ENCODE measurements around the gene ZNF408. TPM values are rescaled to one million over a fixed set of nuclear protein-coding genes. Genes with fewer than 3 reads are reported as not detected.

The ZNF408 gene
- total RNA-seq, 4 donors from 2014 or later = 0.88 to 10.5 (median 8.0) TPM

GRCh38 chr11:46738887-46739286 is 38.1 kb downstream of the ZNF408 start:
- Histone ChIP-seq H3K9me3 (no peaks in the 10 kb centered on the region), H3K27ac (no peak overlapping the region), H3K27me3 (no peaks in the 10 kb centered on the region), H3K4me3 (no peak overlapping the region), H3K36me3 (no peaks in the 10 kb centered on the region), H3K4me1 (no peaks in the 10 kb centered on the region)
- intact Hi-C loops (cut with DNase I; ENCODE audit: low total_unique reads) = no loop called here
- TF ChIP-seq POLR2A (IDR thresholded peaks at IDR 0.05) = no peak
- no peak for TF ChIP-seq CTCF (IDR thresholded peaks at IDR 0.05)
- DNase-seq = no peak

- Histone ChIP-seq H3K4me3 (no peak overlapping the region), H3K9me3 (no peaks in the 10 kb centered on the region), H3K27ac (no peak overlapping the region), H3K27me3 (no peaks in the 10 kb centered on the region), H3K36me3 (no peaks in the 10 kb centered on the region), H3K4me1 (no peaks in the 10 kb centered on the region)
- no peak for TF ChIP-seq POLR2A (IDR thresholded peaks at IDR 0.05)
- no peak for TF ChIP-seq CTCF (IDR thresholded peaks at IDR 0.05)
- DNase-seq = no peak
- intact Hi-C loops (cut with DNase I; ENCODE audit: low total_unique reads) = no loop called here
Measured at GRCh38 chr11:46741600-46742484, 41.0 kb downstream of the ZNF408 start.

- H3K4me1 ChIP-seq = no peaks in the 10 kb centered on the region
- no peaks in the 10 kb centered on the region for H3K27me3 ChIP-seq
- no peak overlapping the region for H3K4me3 ChIP-seq
- peak overlapping the region in 1 of 2 donors; percentile 52 for H3K27ac ChIP-seq
- intact Hi-C loops (cut with DNase I; ENCODE audit: low total_unique reads) = no loop called here
- H3K9me3 ChIP-seq = no peaks in the 10 kb centered on the region
- no peaks in the 10 kb centered on the region for H3K36me3 ChIP-seq
- TF ChIP-seq POLR2A (IDR thresholded peaks at IDR 0.05) = no peak
- no peak for TF ChIP-seq CTCF (IDR thresholded peaks at IDR 0.05)
- DNase-seq = no peak
Measured at GRCh38 chr11:46743043-46743442, 42.2 kb downstream of the ZNF408 start.

- DNase-seq = no peak
Measured at GRCh38 chr11:46743693-46744339, 43.0 kb downstream of the ZNF408 start.

More at GRCh38 chr11:46743693-46744339, 43.0 kb downstream of the ZNF408 start:
- Histone ChIP-seq H3K4me3 (no peak overlapping the region), H3K36me3 (no peaks in the 10 kb centered on the region), H3K27me3 (no peaks in the 10 kb centered on the region), H3K4me1 (no peaks in the 10 kb centered on the region), H3K9me3 (no peaks in the 10 kb centered on the region), H3K27ac (peak overlapping the region; percentile 24 to 52)
- intact Hi-C loops (cut with DNase I; ENCODE audit: low total_unique reads) = no loop called here
- TF ChIP-seq CTCF (IDR thresholded peaks at IDR 0.05) = no peak
- no peak for TF ChIP-seq POLR2A (IDR thresholded peaks at IDR 0.05)
